Putamen (tissue), 1 donor: ENCODE measurements around the gene B4GALT7.
"Not testable (repeated sequence)": the region's sequence is repeated elsewhere in the genome, so short reads cannot be mapped to it uniquely, and the experiment has no call there.

ENCODE experiments used
- DNase-seq: peaks from one replicate; pipeline ENCODE4 v3.0.0-alpha.2; 2016; ENCODE audit warnings: low spot score

B4GALT7 gene

GRCh38 chr5:177599731-177600507, at the start of gene B4GALT7:
B4GALT7 (plus strand) TSS chr5:177600132; CDS start chr5:177600211, 79 bp downstream.
- DNase-seq: peak; percentile 80

- DNase-seq: no peak
These were observed 47.0 kb upstream of the B4GALT7 start for GRCh38 chr5:177552839-177553455.

- DNase-seq: no peak
These were observed 46.1 kb upstream of the B4GALT7 start for GRCh38 chr5:177553671-177554429.

- peak; percentile 90 for DNase-seq
These were observed 45.3 kb upstream of the B4GALT7 start, which contains the start of gene FAM193B for GRCh38 chr5:177554474-177555111. FAM193B (minus strand) TSS chr5:177554563; CDS start chr5:177554458, 105 bp downstream.

- no peak for DNase-seq
These were observed 44.7 kb upstream of the B4GALT7 start for GRCh38 chr5:177555228-177555627.

- DNase-seq: no peak
These were observed 44.3 kb upstream of the B4GALT7 start for GRCh38 chr5:177555665-177556064.

GRCh38 chr5:177557041-177557647, 42.8 kb upstream of the B4GALT7 start:
- DNase-seq: no peak

- DNase-seq: no peak
These were observed 42.1 kb upstream of the B4GALT7 start for GRCh38 chr5:177557796-177558195.

- DNase-seq: not testable (repeated sequence)
These were observed 40.4 kb upstream of the B4GALT7 start for GRCh38 chr5:177559446-177559941.

- DNase-seq: no peak
These were observed 34.9 kb upstream of the B4GALT7 start for GRCh38 chr5:177565046-177565445.

GRCh38 chr5:177568326-177568725, 31.6 kb upstream of the B4GALT7 start:
- no peak for DNase-seq

GRCh38 chr5:177569894-177570293, 30.0 kb upstream of the B4GALT7 start:
- no peak for DNase-seq

- DNase-seq: no peak
These were observed 24.4 kb upstream of the B4GALT7 start for GRCh38 chr5:177575488-177575887.

GRCh38 chr5:177576169-177576568, 23.8 kb upstream of the B4GALT7 start:
- DNase-seq: no peak

- DNase-seq: no peak
These were observed 21.6 kb upstream of the B4GALT7 start for GRCh38 chr5:177578316-177578715.

GRCh38 chr5:177588413-177588909, 11.5 kb upstream of the B4GALT7 start:
- no peak for DNase-seq

- DNase-seq: no peak
These were observed 9.5 kb upstream of the B4GALT7 start for GRCh38 chr5:177590406-177590805.

GRCh38 chr5:177591690-177592009, 8.3 kb upstream of the B4GALT7 start:
- DNase-seq: no peak

GRCh38 chr5:177592010-177592834, 7.7 kb upstream of the B4GALT7 start, which contains the start of gene TMED9:
TMED9 (plus strand) TSS chr5:177592203; CDS start chr5:177592215, 12 bp downstream.
- DNase-seq: peak; percentile 84

- DNase-seq: no peak
These were observed 7.0 kb upstream of the B4GALT7 start for GRCh38 chr5:177592905-177593304.
